GM12878 (cell line): Measurements from ENCODE around the gene FNDC3B. TPM values are rescaled to one million over a fixed set of nuclear protein-coding genes. Genes with fewer than 3 reads are reported as not detected.

ENCODE experiments used
- ATAC-seq: fragments of 200-7000 bp; cut with Tn5 transposase; 3 replicates; pipeline ENCODE4 v1.9.1; 2020; ENCODE audit warnings: mild to moderate bottlenecking, moderate library complexity
- BruUV-seq: library from RNA; stranded (reverse); fragments of 400-500 nt; replicated peaks from 2 replicates; lab custom pipeline; 2021; lab: Mats Ljungman, UMichigan
- CTCF ChIA-PET: fragments of 300-600 bp; sonication (Branson Sonifier 250); formaldehyde crosslinking; extraction: SDS; loops from one replicate; lab custom pipeline; 2021; ENCODE audit warnings: inconsistent platforms; lab: Yijun Ruan, JAX
- POLR2A ChIA-PET: fragments of 350-600 bp; formaldehyde crosslinking; extraction: SDS; loops from one replicate; lab custom pipeline; 2021; ENCODE audit warnings: inconsistent platforms; lab: Charles Lee
- RAD21 ChIA-PET: fragments of 300-600 bp; sonication (Branson Sonifier 250); formaldehyde crosslinking; loops from one replicate; lab custom pipeline; 2023; ENCODE audit warnings: antibody characterized with exemption; ENCODE audit not compliant: unreplicated experiment; lab: Charles Lee
- SMC1A ChIA-PET: fragments of 300-600 bp; sonication (Branson Sonifier 250); formaldehyde crosslinking; loops from one replicate; lab custom pipeline; 2023; ENCODE audit not compliant: unreplicated experiment, uncharacterized antibody; lab: Charles Lee
- DNase-seq: peaks from one replicate; pipeline ENCODE4 v3.0.0-alpha.2; 2011; ENCODE audit warnings: low read depth, low spot score
- FAIRE-seq: peaks from 3 replicates; lab custom pipeline; 2011; peaks lifted over from hg19 to GRCh38; lab: Jason Lieb, UNC
- H2AFZ ChIP-seq: 2 replicates; pipeline ENCODE4 v1.6.0; 2011; ENCODE audit warnings: low read depth, low read length, control low read depth; ENCODE audit not compliant: control insufficient read depth
- H3K27ac ChIP-seq: 2 replicates; pipeline ENCODE4 v1.5.1; 2011; ENCODE audit warnings: control low read depth; ENCODE audit not compliant: control insufficient read depth, insufficient read depth
- H3K27me3 ChIP-seq, 2 experiments: replicated peaks in 1 of 2; 2 replicates each; pipeline versions ENCODE4 v1.6.0 to v1.6.1; 2011; ENCODE audit warnings: low read length in 1 of 2; ENCODE audit not compliant: control insufficient read depth in 2 of 2, insufficient read depth in 2 of 2
- H3K36me3 ChIP-seq, 2 experiments: 2 replicates each; pipeline ENCODE4 v1.5.1; 2011; ENCODE audit warnings: low read length in 1 of 2; ENCODE audit not compliant: control insufficient read depth in 2 of 2, insufficient read depth in 2 of 2
- H3K4me1 ChIP-seq: 2 replicates; pipeline ENCODE4 v1.6.1; 2011; ENCODE audit warnings: mild to moderate bottlenecking, low read length, moderate library complexity, mixed read lengths; ENCODE audit not compliant: control insufficient read depth, insufficient read depth
- H3K4me2 ChIP-seq: 2 replicates; pipeline ENCODE4 v1.6.0; 2011; ENCODE audit warnings: control low read depth; ENCODE audit not compliant: control insufficient read depth, insufficient read depth
- H3K4me3 ChIP-seq: fragments of 200-600 bp; sonication (generic); 2 replicates; pipeline ENCODE4 v1.5.1; 2016
- H3K79me2 ChIP-seq: 2 replicates; pipeline ENCODE4 v1.6.0; 2011; ENCODE audit warnings: low read length; ENCODE audit not compliant: control insufficient read depth, insufficient read depth
- H3K9ac ChIP-seq: 2 replicates; pipeline ENCODE4 v1.8.0; 2011; ENCODE audit warnings: low read length, control low read depth, mixed read lengths; ENCODE audit not compliant: control insufficient read depth, insufficient read depth
- H3K9me3 ChIP-seq: replicated peaks from 3 replicates; pipeline ENCODE4 v1.5.1; 2011; ENCODE audit warnings: mild to moderate bottlenecking, low read length; ENCODE audit not compliant: control insufficient read depth, insufficient read depth
- H4K20me1 ChIP-seq: 2 replicates; pipeline ENCODE4 v1.6.0; 2011; ENCODE audit not compliant: control insufficient read depth, insufficient read depth
- CREM ChIP-seq: IDR thresholded peaks from 2 replicates; pipeline ENCODE4 v1.6.1; 2014; ENCODE audit warnings: antibody characterized with exemption, low read depth
- WGBS: methylation state at CpG from one replicate; pipeline ENCODE4 v1.1.6; 2016; ENCODE audit warnings: low lambda C conversion rate; ENCODE audit not compliant: insufficient replicate concordance, insufficient coverage; ENCODE audit errors: missing lambda C conversion rate; 5-methylcytosine and 5-hydroxymethylcytosine counted together
- in situ Hi-C: fragments of 300-500 bp; cut with MboI; formaldehyde crosslinking; loops from 9 replicates; pipeline ENCODE4 v1.14.3; 2018; ENCODE audit warnings: mixed read lengths
- intact Hi-C: fragments of 100-400 bp; cut with micrococcal nuclease; formaldehyde crosslinking; loops from one replicate; pipeline ENCODE4 v1.14.2; 2022; ENCODE audit not compliant: unreplicated experiment
- polyA plus RNA-seq, 11 experiments: library from polyadenylated mRNA; depleted of rRNA in 4 of 11; unstranded in 6 of 11; stranded (reverse) in 5 of 11; fragments of >200 nt; fragmentation: Nextera tagmentation in 4 of 11; fragmentation: Illumina TruSeq in 1 of 11; extraction: Ambion mirVana in 4 of 11; extraction: Trizol in 1 of 11; gene quantifications; 1 replicate in 1 of 11; 2 replicates in 10 of 11; pipeline versions ENCODE4 v1.2.1 to v1.2.3, GENCODE V29; 2011 to 2016; ENCODE audit warnings: inconsistent platforms in 2 of 11, missing spikeins in 2 of 11, low read depth in 1 of 11
- total RNA-seq, 4 experiments: library from RNA; depleted of rRNA in 3 of 4; stranded (reverse); fragments of >200 nt in 3 of 4; fragmentation: Illumina TruSeq in 1 of 4; extraction: Trizol in 1 of 4; gene quantifications; 2 replicates each; pipeline versions ENCODE4 v1.2.1 to v1.2.3, GENCODE V29; 2013 to 2021
- TF ChIP-seq, protein P1 (sequence below): fragments of 450-650 bp; IDR thresholded peaks from 2 replicates; pipeline ENCODE4 v1.6.1; 2016; ENCODE audit warnings: mild to moderate bottlenecking

FNDC3B gene
- total and polyA plus RNA-seq, 10 of the 15 experiments (the other 5 are each of a cell fraction or from before 2014, with no cell fraction given) = 7.9 to 35.0 (median 18.5) TPM

GRCh38 chr3:172217877-172218276 is 178.5 kb downstream of the FNDC3B start:
- intact Hi-C loops (no loop called here), in situ Hi-C loops (no loop called here)
- H3K79me2 ChIP-seq = peaks cover 35% of the 10 kb centered on the region
- CTCF ChIA-PET = interaction anchor here (0.6 to 1.4 kb wide), 3 partner anchors 10 to 152 kb away, joined by 4 to 5 read pairs (median 4); no protein-coding TSS in a partner anchor
- 94% methylated on average over 5 of the region's 5 CpGs for WGBS
- no peak overlapping the region for H3K9ac ChIP-seq
- no peaks in the 10 kb centered on the region for H4K20me1 ChIP-seq
- DNase-seq (no peak), ATAC-seq (no peak), FAIRE-seq (no peak)
- no TSS peak for BruUV-seq
- H3K4me3 ChIP-seq = no peak overlapping the region
- H2AFZ ChIP-seq = no peak overlapping the region
- H3K9me3 ChIP-seq = no peaks in the 10 kb centered on the region
- no peak for TF ChIP-seq CREM
- TF ChIP-seq, protein P1, sequence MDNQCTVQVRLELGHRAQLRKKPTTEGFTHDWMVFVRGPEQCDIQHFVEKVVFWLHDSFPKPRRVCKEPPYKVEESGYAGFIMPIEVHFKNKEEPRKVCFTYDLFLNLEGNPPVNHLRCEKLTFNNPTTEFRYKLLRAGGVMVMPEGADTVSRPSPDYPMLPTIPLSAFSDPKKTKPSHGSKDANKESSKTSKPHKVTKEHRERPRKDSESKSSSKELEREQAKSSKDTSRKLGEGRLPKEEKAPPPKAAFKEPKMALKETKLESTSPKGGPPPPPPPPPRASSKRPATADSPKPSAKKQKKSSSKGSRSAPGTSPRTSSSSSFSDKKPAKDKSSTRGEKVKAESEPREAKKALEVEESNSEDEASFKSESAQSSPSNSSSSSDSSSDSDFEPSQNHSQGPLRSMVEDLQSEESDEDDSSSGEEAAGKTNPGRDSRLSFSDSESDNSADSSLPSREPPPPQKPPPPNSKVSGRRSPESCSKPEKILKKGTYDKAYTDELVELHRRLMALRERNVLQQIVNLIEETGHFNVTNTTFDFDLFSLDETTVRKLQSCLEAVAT = 0 out of 2 replicates have a peak, but pooled peaks have one; percentile 30
- H3K36me3 ChIP-seq = no peaks in the 10 kb centered on the region; a peak in 1 of 4 replicates
- peak overlapping the region; percentile 35; the same call in 1 of the 2 replicates for H3K27ac ChIP-seq
- RAD21 ChIA-PET = interaction anchor here (0.8 to 1.4 kb wide), 4 partner anchors 22 to 171 kb away, joined by 3 to 6 read pairs (median 5); no protein-coding TSS in a partner anchor
- no peaks in the 10 kb centered on the region for H3K27me3 ChIP-seq
- H3K4me1 ChIP-seq = peaks cover 38% of the 10 kb centered on the region
- H3K4me2 ChIP-seq = no peak overlapping the region
- SMC1A ChIA-PET = interaction anchor here (0.6 to 3.2 kb wide), 20 partner anchors 8 to 526 kb away, joined by 3 to 16 read pairs (median 5); no protein-coding TSS in a partner anchor
- POLR2A ChIA-PET = interaction anchor here (0.6 to 1.7 kb wide), 7 partner anchors 19 to 266 kb away, joined by 3 to 6 read pairs (median 3); no protein-coding TSS in a partner anchor
